GM23248 (cell line): Measurements from ENCODE around the gene TRMT2A. TPM values are rescaled to one million over a fixed set of nuclear protein-coding genes. Genes with fewer than 3 reads are reported as not detected.

Source experiments
- DNase-seq: peaks from one replicate; pipeline ENCODE4 v3.0.0-alpha.2; 2015
- H2AFZ ChIP-seq: fragments of 200-600 bp; sonication (generic); 2 replicates; pipeline ENCODE4 v1.6.1; 2016; ENCODE audit warnings: antibody characterized with exemption
- H3F3A ChIP-seq: fragments of 200-600 bp; sonication (generic); 2 replicates; pipeline ENCODE4 v1.6.1; 2016; ENCODE audit warnings: mild to moderate bottlenecking, antibody characterized with exemption, mixed run types; ENCODE audit not compliant: insufficient read depth
- H3K27ac ChIP-seq: fragments of 200-600 bp; sonication (generic); 2 replicates; pipeline ENCODE4 v1.5.1; 2016; ENCODE audit warnings: mild to moderate bottlenecking
- H3K27me3 ChIP-seq: fragments of 200-600 bp; sonication (generic); replicated peaks from 2 replicates; pipeline ENCODE4 v1.6.1; 2016; ENCODE audit warnings: mild to moderate bottlenecking; ENCODE audit not compliant: insufficient read depth
- H3K36me3 ChIP-seq: fragments of 200-600 bp; sonication (generic); 2 replicates; pipeline ENCODE4 v1.6.1; 2016; ENCODE audit warnings: low read depth, mild to moderate bottlenecking
- H3K4me1 ChIP-seq: fragments of 200-600 bp; sonication (generic); 2 replicates; pipeline ENCODE4 v1.6.1; 2016; ENCODE audit warnings: mild to moderate bottlenecking; ENCODE audit not compliant: insufficient read depth
- H3K4me2 ChIP-seq: fragments of 200-600 bp; sonication (generic); one replicate; pipeline ENCODE4 v1.6.1; 2016; ENCODE audit warnings: mild to moderate bottlenecking; ENCODE audit not compliant: unreplicated experiment
- H3K4me3 ChIP-seq: fragments of 200-600 bp; sonication (generic); 2 replicates; pipeline ENCODE4 v1.5.1; 2016; ENCODE audit warnings: mild to moderate bottlenecking
- H3K79me2 ChIP-seq: fragments of 200-600 bp; sonication (generic); 2 replicates; pipeline ENCODE4 v1.6.1; 2016; ENCODE audit warnings: mild to moderate bottlenecking; ENCODE audit not compliant: insufficient read depth
- H3K9ac ChIP-seq: fragments of 200-600 bp; sonication (generic); 2 replicates; pipeline ENCODE4 v1.6.1; 2016; ENCODE audit warnings: mild to moderate bottlenecking
- H3K9me2 ChIP-seq: fragments of 200-600 bp; sonication (generic); 2 replicates; pipeline ENCODE4 v1.6.1; 2016; ENCODE audit warnings: mixed run types, mild to moderate bottlenecking, moderate library complexity; ENCODE audit not compliant: insufficient read depth
- H3K9me3 ChIP-seq: fragments of 200-600 bp; sonication (generic); one replicate; pipeline ENCODE4 v1.6.1; 2017; ENCODE audit warnings: low read depth
- H4K20me1 ChIP-seq: fragments of 200-600 bp; sonication (generic); 2 replicates; pipeline ENCODE4 v1.6.0; 2016; ENCODE audit not compliant: insufficient read depth
- EZH2 ChIP-seq: fragments of 200-600 bp; sonication (generic); IDR thresholded peaks from 2 replicates; pipeline ENCODE4 v1.6.1; 2018; ENCODE audit warnings: antibody characterized with exemption, mild to moderate bottlenecking; ENCODE audit not compliant: insufficient read depth, poor library complexity, severe bottlenecking
- EZH2phosphoT487 ChIP-seq: fragments of 200-600 bp; sonication (generic); IDR thresholded peaks from 2 replicates; pipeline ENCODE4 v1.6.1; 2018; ENCODE audit warnings: antibody characterized with exemption, moderate library complexity, mild to moderate bottlenecking, low read depth; ENCODE audit not compliant: insufficient read depth
- WGBS, 2 experiments: methylation state at CpG; one replicate each; pipeline ENCODE4 v1.1.6; 2015 to 2017; ENCODE audit warnings: low lambda C conversion rate in 2 of 2, low coverage in 1 of 2; ENCODE audit errors: missing lambda C conversion rate in 2 of 2; 5-methylcytosine and 5-hydroxymethylcytosine counted together
- in situ Hi-C: fragments of 300-500 bp; cut with MboI; formaldehyde crosslinking; loops from 2 replicates; pipeline ENCODE4 v1.15.0; 2020
- polyA plus RNA-seq: library from polyadenylated mRNA; unstranded; fragments of >200 nt; fragmentation: Nextera tagmentation; extraction: Ambion mirVana; gene quantifications from 2 replicates; pipeline ENCODE4 v1.2.1, GENCODE V29; 2016
- total RNA-seq: library from RNA; depleted of rRNA; stranded (reverse); fragments of >200 nt; shearing (Covaris generic); gene quantifications from 2 replicates; pipeline ENCODE4 v1.2.3, GENCODE V29; 2014

Gene TRMT2A
- total and polyA plus RNA-seq, 2 experiments from 2014 or later, result 42.2 to 72.0 TPM

DNA sequence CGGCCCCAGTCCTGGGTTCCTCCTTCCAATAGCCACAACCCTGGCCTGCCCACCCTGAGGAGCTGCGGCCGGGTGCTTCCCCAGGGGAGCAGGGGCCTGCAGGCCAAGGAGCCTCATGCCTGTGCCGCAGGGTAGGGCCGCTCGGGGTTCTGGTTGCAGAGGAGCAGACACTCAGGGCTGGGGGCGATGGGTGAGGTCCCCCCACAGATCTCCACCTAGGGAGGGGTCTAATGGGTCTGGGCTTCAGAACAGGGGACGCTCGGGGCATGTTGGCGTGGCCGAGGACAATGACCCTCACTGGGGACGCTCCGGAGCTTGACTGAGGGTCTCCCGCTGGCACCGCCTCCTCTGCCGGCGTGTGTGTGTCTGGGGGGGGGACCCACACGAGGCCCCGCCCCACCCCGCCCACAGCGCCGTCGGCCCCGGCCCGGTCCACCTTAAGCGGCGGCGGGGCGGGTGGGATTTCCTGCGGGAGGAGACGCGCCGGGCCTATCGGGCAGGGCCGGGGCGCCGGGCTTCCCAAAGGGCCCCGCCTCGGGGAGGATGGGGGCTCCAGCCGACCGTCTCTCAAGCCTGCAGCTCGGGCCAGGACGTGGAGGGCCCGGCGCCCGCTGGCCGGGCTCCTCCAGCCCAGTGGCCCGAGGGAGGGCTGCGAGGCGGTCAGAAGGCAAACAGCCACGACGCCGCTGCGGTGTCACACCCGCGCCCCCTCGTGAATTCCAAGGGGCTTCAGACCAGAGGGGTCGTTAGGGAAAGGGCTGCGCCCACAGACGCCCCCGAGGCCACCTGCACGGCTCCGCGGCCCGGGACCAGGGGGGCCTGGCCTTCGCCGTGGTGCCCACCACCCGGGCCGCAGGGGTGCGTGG, 13.9 kb upstream of the TRMT2A start:
- in situ Hi-C loops, result no loop called here
- peaks cover 41% of the 10 kb centered on the region for H3K79me2 ChIP-seq

GRCh38 chr22:20130319-20130718, 13.3 kb upstream of the TRMT2A start:
- Histone ChIP-seq H3K79me2 (peaks cover 35% of the 10 kb centered on the region), H3K4me1 (peaks cover 11% of the 10 kb centered on the region; the same call in 1 of the 2 replicates), H3K4me3 (no peak overlapping the region), H3K4me2 (no peak overlapping the region), H3K9me2 (no peaks in the 10 kb centered on the region), H3K36me3 (0 out of 2 replicates have a peak, but pooled peaks cover 6% of the 10 kb centered on the region), H3K27ac (no peak overlapping the region), H4K20me1 (no peaks in the 10 kb centered on the region), H3K9me3 (no peaks in the 10 kb centered on the region), H2AFZ (no peak overlapping the region), H3F3A (peaks cover 28% of the 10 kb centered on the region; the same call in 1 of the 2 replicates), H3K9ac (no peak overlapping the region), H3K27me3 (no peaks in the 10 kb centered on the region)
- DNase-seq, result no peak
- 79 to 87% methylated on average over 3 of the region's 3 CpGs for WGBS, 2 experiments
- in situ Hi-C loops, result no loop called here
- no peak for TF ChIP-seq EZH2phosphoT487
- no peak for TF ChIP-seq EZH2

More for the DNA sequence above, 13.9 kb upstream of the TRMT2A start:
- H3K27me3 ChIP-seq, result no peaks in the 10 kb centered on the region
- peak overlapping the region; percentile 42; the same call in 1 of the 2 replicates for H3K27ac ChIP-seq
- H3K4me2 ChIP-seq, result peak overlapping the region; percentile 51
- DNase-seq, result peak; percentile 82
- H2AFZ ChIP-seq, result peak overlapping the region; percentile 81
- H3K9me3 ChIP-seq, result no peaks in the 10 kb centered on the region
- TF ChIP-seq EZH2phosphoT487 (no peak), EZH2 (no peak)
- H3K9ac ChIP-seq, result peak overlapping the region; percentile 80
- H3F3A ChIP-seq, result peaks cover 28% of the 10 kb centered on the region; the same call in 1 of the 2 replicates
- H3K36me3 ChIP-seq, result 0 out of 2 replicates have a peak, but pooled peaks cover 6% of the 10 kb centered on the region
- no peaks in the 10 kb centered on the region for H3K9me2 ChIP-seq
- WGBS, 2 experiments, result 6% methylated on average over 41 to 42 of the region's 70 CpGs
- peaks cover 11% of the 10 kb centered on the region; the same call in 1 of the 2 replicates for H3K4me1 ChIP-seq
- peak overlapping the region; percentile 86 for H3K4me3 ChIP-seq
- no peaks in the 10 kb centered on the region for H4K20me1 ChIP-seq

DNA sequence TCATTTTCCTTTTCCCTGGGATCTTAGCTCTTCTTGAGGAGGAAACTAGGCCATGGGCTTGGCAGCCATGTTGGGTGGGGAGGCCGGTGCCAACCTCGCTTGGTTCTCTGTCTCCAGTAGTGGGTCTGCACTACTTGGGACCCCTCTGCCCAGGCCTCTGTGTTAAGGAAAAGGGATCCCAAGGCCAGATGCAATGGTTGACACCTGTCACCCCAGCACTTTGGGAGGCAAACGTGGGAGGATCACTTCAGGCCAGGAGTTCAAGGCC, 12.7 kb upstream of the TRMT2A start:
- H3K4me1 ChIP-seq, result peaks cover 11% of the 10 kb centered on the region; the same call in 1 of the 2 replicates
- H3K4me3 ChIP-seq, result no peak overlapping the region
- H3K27me3 ChIP-seq, result no peaks in the 10 kb centered on the region
- no peak overlapping the region for H3K9ac ChIP-seq
- 0 out of 2 replicates have a peak, but pooled peaks cover 6% of the 10 kb centered on the region for H3K36me3 ChIP-seq
- H3K9me2 ChIP-seq, result no peaks in the 10 kb centered on the region
- no peaks in the 10 kb centered on the region for H4K20me1 ChIP-seq
- 58 to 70% methylated on average over 3 of the region's 3 CpGs for WGBS, 2 experiments
- no peak overlapping the region for H2AFZ ChIP-seq
- H3K27ac ChIP-seq, result no peak overlapping the region
- peaks cover 29% of the 10 kb centered on the region for H3K79me2 ChIP-seq
- peaks cover 28% of the 10 kb centered on the region; the same call in 1 of the 2 replicates for H3F3A ChIP-seq
- H3K9me3 ChIP-seq, result no peaks in the 10 kb centered on the region
- in situ Hi-C loops, result no loop called here
- H3K4me2 ChIP-seq, result no peak overlapping the region
- TF ChIP-seq EZH2phosphoT487 (no peak), EZH2 (no peak)
- no peak for DNase-seq

- H3K36me3 ChIP-seq, result 0 out of 2 replicates have a peak, but pooled peaks cover 6% of the 10 kb centered on the region
- H3K9me3 ChIP-seq, result no peaks in the 10 kb centered on the region
- H3K9ac ChIP-seq, result no peak overlapping the region
- in situ Hi-C loops, result no loop called here
- peaks cover 28% of the 10 kb centered on the region; the same call in 1 of the 2 replicates for H3F3A ChIP-seq
- no peak for TF ChIP-seq EZH2phosphoT487
- TF ChIP-seq EZH2, result no peak
- no peaks in the 10 kb centered on the region for H3K9me2 ChIP-seq
- H3K4me2 ChIP-seq, result no peak overlapping the region
- peak; percentile 62 for DNase-seq
- H3K79me2 ChIP-seq, result peaks cover 27% of the 10 kb centered on the region
- WGBS, 2 experiments, result 37 to 44% methylated on average over 18 of the region's 18 CpGs
- no peaks in the 10 kb centered on the region for H3K27me3 ChIP-seq
- H4K20me1 ChIP-seq, result no peaks in the 10 kb centered on the region
- H3K4me3 ChIP-seq, result no peak overlapping the region
- peaks cover 11% of the 10 kb centered on the region; the same call in 1 of the 2 replicates for H3K4me1 ChIP-seq
- H2AFZ ChIP-seq, result no peak overlapping the region
- H3K27ac ChIP-seq, result no peak overlapping the region
Observed at GRCh38 chr22:20128902-20129746, 12.1 kb upstream of the TRMT2A start.
